Nucleus accumbens (tissue), 56 donors: Measurements from ENCODE around the gene CASTOR1.

ENCODE experiments used
- DNase-seq, 56 donors: peaks; one replicate each; lab custom pipeline; 2025; lab: John Stamatoyannopoulos, UW

Gene CASTOR1

DNA sequence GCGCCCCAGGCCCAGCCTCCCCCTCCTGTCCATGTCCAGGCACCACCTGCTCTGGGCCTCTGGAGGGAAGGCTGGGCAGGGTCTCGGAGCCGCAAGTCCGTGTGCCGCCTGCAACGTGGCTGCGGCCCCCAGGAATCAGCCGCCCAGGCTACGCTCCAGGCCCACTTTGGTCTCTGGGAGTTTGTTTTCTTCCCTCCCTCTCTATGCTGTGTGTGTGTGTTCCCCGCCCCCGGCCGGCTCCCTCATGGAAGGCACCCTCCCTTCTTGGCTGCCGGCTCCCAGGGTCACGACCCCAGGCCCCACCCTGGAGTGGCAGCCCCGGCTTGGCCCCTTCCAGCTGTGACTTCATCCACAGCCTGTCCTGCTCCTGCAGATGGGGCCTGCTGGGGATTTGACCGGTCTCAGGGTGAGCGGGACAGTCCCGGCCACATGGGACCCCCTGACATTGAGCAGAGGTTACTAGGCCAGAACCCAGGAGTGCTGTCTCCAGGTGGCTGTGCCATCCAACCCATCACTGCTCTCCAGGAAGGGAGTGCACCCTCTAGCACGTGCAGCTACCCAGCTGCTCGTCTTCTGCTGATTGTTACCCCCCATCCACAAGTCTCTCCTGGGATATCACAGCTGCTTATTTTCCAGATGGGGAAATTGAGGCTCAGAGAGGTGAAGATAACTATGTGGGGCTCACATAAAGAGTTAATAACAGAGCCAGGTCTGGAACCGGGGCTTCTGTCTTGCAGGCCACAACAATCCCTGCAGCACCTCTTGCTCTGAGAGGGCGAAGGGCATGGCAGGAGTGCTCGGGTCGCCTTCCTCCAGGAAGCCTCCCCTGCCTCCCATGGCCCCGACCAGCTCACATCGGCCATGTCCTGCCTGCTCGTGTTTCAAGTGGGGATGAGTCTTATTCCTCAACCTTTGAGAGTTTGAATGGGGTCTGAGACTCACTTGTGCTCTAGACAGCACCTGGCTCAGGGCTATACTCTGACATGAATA lies 40.0 kb downstream of the CASTOR1 start:
- DNase-seq: no peak

DNA sequence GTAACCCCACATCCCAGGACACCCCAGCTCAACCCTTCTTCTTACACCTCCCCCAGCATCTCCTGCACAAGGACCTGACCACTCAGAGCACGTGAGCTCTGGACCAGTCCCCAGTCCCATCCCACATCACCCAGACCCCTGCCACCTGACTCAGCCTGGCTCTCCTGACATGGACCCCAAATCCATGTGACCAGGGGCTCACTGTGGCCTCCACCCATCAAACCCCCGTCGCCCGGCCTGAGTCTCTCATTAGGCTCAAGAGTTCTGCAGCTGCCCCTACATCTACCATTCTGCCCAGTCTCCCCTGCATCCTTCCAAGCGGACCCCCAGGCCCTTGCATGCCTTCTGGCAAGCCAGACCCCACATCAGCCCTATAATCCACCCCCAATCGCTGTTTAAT lies 40.8 kb downstream of the CASTOR1 start:
- no peak for DNase-seq

DNA sequence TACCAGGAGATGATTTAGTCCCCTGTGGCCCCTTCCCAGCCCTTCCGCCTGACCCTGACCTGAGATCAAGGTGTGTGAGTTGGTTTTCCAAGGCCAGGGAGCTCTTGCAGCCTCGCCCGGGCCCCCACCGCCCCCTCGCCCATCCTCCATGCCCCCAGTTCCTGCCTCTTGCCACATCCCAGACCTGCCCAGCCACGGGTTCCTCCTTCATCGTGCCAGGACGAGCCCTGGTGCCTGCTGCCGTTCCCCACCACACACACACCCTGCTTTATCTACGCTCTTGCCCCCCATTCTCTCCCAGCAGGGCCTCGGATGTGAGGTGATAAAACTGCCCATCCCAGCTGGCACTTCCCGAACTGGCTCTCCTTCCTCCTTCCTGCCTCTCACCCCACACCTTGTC lies 41.3 kb downstream of the CASTOR1 start:
- DNase-seq: no peak

DNA sequence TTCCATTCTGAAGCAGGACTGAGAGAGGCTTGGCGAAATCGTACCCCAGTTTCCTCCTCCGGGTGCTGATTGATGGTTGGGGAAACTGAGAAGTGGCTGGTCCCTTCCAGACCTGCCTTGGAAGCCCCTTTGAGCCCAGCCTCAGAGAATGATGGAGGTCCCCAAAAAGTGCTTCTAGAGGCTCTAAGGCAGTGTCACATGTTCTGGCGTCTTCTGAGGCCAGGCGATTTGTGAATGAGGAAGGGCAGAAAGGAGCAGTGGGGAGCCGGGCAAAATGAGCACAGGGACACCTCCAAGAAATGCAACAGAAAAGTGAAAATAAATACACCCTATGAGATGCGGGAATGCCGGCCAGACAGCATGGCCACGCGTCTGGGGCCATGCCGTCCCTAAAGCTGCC lies 41.7 kb downstream of the CASTOR1 start:
- no peak for DNase-seq

- DNase-seq: no peak
Observed at GRCh38 chr22:30246814-30247376, 42.4 kb downstream of the CASTOR1 start.

DNA sequence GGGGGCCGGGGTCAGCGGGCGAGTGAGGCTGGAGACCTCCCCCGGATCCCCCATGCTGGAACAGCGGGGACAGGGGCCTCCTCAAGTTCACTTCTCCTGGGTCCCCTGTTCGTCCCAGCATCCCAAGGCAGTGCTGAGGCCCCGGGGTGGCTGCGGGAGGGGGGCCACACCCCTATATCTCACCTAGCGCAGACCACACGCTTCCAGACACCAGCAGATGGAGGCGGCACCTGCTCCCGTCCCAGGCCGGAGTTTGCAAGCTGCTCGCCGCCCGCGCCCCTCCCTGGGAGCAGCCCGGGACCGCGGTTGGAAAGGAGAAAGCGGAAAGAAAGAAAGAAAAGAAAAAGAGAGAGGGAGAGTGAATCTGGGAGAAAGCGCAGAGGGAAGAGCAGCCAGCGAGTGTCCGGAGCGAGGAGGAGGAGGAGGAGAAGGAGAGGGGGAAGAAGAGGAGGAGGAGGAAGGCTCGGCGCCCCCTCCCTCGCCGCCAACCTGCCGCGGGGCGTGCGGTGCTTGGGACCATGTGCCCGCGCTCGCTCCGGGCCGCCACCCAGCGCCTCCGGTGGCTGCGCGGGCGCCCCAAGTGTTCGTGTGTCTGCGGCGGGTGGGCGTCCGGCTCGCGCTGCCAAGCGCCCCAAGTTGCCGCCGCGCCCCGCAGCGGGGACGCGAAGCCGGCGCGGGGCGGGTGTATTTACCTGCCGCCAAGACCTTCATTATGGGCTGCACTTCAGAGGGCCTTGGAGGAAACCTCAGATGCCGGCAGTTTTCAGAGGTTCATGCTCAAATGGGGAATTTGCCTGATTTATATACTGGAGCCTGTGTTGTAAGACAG lies 43.1 kb downstream of the CASTOR1 start, which contains the start of gene LIF:
TSS of gene LIF (minus strand) at position 775 of the 829 bp plus-strand sequence. CDS start at position 711, 64 bp downstream.
- DNase-seq: peak in 3 of 56 donors; percentile 7 to 54 (median 31)

GRCh38 chr22:30245181-30245984 lies 43.9 kb downstream of the CASTOR1 start:
- DNase-seq: no peak

GRCh38 chr22:30244641-30245040 lies 44.7 kb downstream of the CASTOR1 start:
- DNase-seq: no peak

DNA sequence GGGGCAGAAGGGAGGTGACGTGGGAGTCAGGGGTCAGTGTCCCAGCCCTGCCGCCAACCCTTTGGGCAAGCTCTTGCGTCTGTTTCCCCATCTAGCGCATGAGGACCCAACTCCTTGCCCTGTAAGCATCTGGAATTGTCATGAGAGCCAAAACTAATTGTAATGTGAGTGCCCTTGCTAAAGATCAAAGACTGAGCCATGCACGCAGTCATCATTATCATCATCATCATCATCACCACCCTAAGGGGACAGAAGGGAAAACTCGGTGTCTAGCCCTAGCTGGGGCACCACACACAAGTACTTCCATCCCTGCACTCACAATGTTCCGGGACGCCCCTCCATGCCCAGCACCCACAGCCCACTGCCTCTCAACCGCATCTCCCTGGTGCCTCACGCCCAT lies 45.2 kb downstream of the CASTOR1 start:
- no peak for DNase-seq

DNA sequence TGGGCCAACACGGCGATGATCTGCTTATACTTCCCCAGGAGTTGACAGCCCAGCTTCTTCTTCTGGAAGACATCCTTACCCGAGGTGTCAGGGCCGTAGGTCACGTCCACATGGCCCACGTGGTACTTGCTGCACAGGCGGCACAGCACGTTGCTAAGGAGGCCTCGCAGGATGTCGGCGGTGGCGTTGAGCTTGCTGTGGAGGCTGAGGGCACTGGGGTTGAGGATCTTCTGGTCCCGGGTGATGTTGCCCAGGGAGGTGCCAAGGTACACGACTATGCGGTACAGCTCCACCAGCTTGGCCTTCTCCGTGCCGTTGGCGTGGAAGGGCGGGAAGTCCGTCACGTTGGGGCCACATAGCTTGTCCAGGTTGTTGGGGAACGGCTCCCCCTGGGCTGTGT lies 45.6 kb downstream of the CASTOR1 start:
- DNase-seq: no peak

GRCh38 chr22:30241576-30242371 lies 47.5 kb downstream of the CASTOR1 start:
- DNase-seq: no peak

DNA sequence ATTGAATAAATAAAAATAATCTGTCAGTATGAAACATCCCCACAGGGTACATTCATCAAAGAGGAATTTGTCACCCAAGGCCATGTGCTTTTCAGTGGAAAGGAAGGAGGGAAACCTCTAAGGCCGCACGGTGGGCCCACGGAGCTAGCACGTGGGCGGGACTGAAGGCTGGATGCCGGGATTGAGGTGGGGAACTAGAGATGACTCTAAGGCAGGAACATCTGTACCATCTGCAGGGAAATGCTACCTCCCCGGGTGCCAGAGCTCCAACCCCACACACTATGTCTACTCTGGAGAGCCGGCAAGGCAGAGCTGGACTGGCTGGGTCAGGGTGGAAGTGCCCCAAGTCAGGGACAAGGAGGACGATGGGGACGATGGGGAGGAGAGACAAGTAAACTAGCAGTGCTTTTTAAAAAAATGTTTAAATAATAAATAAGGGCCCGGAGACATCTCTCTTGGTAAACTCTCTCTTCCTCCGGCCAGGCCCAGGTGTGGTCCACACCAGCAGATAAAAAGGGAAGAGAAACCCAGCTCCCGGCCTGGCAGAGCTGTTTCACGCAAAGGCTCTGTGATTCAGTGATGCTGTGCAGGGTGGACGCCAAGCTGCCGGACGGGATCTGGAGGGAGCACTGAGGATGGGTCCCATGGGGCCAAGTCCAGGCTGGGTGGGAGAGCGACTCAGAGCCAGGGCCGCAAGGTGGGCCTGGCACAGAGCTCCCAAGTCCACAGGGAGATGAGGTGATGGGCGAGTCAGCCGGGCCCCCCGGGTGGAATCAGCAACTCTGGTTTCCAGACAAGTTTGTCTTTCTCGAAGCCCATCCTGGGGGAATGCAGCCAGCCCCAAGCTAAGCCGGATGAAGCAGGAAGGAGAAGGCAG lies 48.5 kb downstream of the CASTOR1 start:
- no peak for DNase-seq

GRCh38 chr22:30239488-30240405 lies 49.6 kb downstream of the CASTOR1 start:
- DNase-seq: no peak

DNA sequence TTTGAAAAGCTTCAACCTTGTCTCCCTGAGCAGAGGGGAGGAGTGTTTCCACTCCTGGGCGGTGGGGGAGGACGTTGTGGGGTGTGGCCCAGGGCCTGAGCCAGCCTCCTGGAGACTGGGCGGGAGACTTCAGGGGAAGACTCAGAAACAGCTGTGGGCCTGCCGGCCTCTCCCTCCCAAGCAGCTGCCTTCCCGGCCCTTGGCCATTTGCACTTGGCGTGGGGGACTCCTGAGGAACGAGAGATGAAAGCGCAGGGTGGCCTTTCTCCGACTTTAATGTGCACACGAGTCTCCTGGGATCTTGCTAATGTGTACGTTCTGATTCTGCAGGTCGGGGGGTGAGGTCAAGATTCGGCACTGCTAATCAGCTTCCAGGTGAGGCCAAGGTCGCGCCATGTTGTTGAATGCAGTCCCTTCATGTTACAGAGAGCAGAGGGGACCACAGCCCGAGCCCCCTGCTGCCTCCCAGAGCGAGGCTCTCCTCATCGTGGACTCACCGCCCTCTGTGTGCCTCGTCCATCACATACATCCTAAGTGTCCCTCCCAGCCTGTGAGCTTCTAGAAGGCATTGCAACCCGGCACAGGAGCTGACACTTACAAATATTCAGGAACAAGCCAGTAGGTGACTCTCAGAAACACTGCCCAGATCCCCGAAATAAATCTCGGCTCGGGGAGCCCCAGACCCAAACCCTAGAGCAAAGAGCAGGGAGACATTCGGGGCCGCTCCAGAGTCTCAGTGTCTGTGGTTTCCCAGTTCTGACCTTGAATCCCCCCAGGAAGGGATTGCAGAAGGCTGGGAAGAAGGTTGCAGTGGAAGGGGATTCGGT lies 50.4 kb downstream of the CASTOR1 start:
- DNase-seq: no peak

- DNase-seq: no peak
Observed at GRCh38 chr22:30238136-30238535, 51.2 kb downstream of the CASTOR1 start.

DNA sequence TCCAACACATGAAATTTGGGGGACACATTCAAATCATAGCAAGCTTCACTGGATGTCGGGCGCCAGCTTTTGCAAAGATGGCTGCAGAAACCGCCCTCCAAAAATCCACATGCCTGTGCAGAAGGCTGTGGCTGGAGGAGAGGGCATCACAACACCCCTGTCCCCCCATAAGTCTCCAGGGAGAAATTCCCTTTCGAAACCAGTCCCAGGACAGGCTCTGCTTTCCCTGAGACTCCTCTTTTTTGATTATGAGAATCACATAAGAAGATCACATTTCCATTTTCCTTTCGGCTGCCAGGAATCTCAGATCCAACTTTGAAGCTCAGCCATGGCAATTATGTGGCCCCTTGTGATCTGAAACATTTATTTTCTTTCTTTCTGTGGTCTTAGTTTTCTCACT lies 52.4 kb downstream of the CASTOR1 start:
- DNase-seq: no peak
